Fibroblast of lung (primary cell): ENCODE results near the gene LNPEP. TPM values are rescaled to one million over a fixed set of nuclear protein-coding genes. Genes with fewer than 3 reads are reported as not detected.

Source experiments
- DNase-seq, 2 donors: peaks; one replicate each; pipeline versions ENCODE4 v3.0.0 to v3.0.0-alpha.2; 2010; ENCODE audit warnings: low read depth in 2 of 2
- H2AFZ ChIP-seq: 2 replicates; pipeline ENCODE4 v1.5.1; 2012; ENCODE audit warnings: low read length, control low read depth, inconsistent platforms
- H3K27ac ChIP-seq: 2 replicates; pipeline ENCODE4 v1.5.1; 2011; ENCODE audit warnings: low read length, control low read depth; ENCODE audit not compliant: insufficient read depth
- H3K27me3 ChIP-seq: 2 replicates; pipeline ENCODE4 v1.5.1; 2011; ENCODE audit warnings: mild to moderate bottlenecking, low read length; ENCODE audit not compliant: control insufficient read depth, insufficient read depth
- H3K36me3 ChIP-seq: 2 replicates; pipeline ENCODE4 v1.5.1; 2011; ENCODE audit warnings: low read length; ENCODE audit not compliant: control insufficient read depth, insufficient read depth
- H3K4me1 ChIP-seq: 2 replicates; pipeline ENCODE4 v1.5.1; 2011; ENCODE audit warnings: low read length; ENCODE audit not compliant: control insufficient read depth, insufficient read depth; ENCODE audit errors: extremely low read depth
- H3K4me2 ChIP-seq: 2 replicates; pipeline ENCODE4 v1.5.1; 2011; ENCODE audit warnings: low read length, control low read depth; ENCODE audit not compliant: insufficient read depth; ENCODE audit errors: extremely low read depth
- H3K4me3 ChIP-seq, 4 experiments: fragments of 200-600 bp in 1 of 4; sonication (generic) in 1 of 4; replicated peaks in 1 of 4; 2 replicates each; pipeline ENCODE4 v1.5.1; 2011 to 2016; ENCODE audit warnings: low read length in 4 of 4, low read depth in 3 of 4, mild to moderate bottlenecking in 3 of 4, control low read depth in 2 of 4, inconsistent platforms in 1 of 4, mixed read lengths in 1 of 4; ENCODE audit not compliant: insufficient read depth in 1 of 4; ENCODE audit errors: control extremely low read depth in 1 of 4
- H3K79me2 ChIP-seq: 2 replicates; pipeline ENCODE4 v1.5.1; 2012; ENCODE audit warnings: mild to moderate bottlenecking, low read length, inconsistent platforms; ENCODE audit not compliant: control insufficient read depth, insufficient read depth
- H3K9ac ChIP-seq: 2 replicates; pipeline ENCODE4 v1.5.1; 2011; ENCODE audit warnings: mild to moderate bottlenecking, low read length, control low read depth; ENCODE audit not compliant: insufficient read depth
- H3K9me3 ChIP-seq: 2 replicates; pipeline ENCODE4 v1.5.1; 2012; ENCODE audit warnings: low read depth, low read length; ENCODE audit not compliant: control insufficient read depth, insufficient read depth
- H4K20me1 ChIP-seq: 2 replicates; pipeline ENCODE4 v1.5.1; 2011; ENCODE audit warnings: low read length; ENCODE audit not compliant: control insufficient read depth, insufficient read depth; ENCODE audit errors: extremely low read depth
- EZH2 ChIP-seq: IDR thresholded peaks from 2 replicates; pipeline ENCODE4 v1.5.1; 2012; ENCODE audit warnings: low read length, control low read depth, mild to moderate bottlenecking; ENCODE audit errors: missing control alignments
- polyA plus RNA-seq, 2 donors: library from polyadenylated mRNA; depleted of rRNA in 1 of 2; stranded (reverse) in 1 of 2; unstranded in 1 of 2; fragments of >200 nt; gene quantifications; 2 replicates each; pipeline ENCODE4 v1.2.1, GENCODE V29; 2011 to 2012; ENCODE audit warnings: missing spikeins in 1 of 2
- total RNA-seq: library from RNA; depleted of rRNA; stranded (reverse); fragments of >200 nt; gene quantifications from 2 replicates; pipeline ENCODE4 v1.2.1, GENCODE V29; 2014
- TF ChIP-seq, protein P1 (sequence below), 2 donors: IDR thresholded peaks in 1 of 2; conservative IDR thresholded peaks in 1 of 2; 1 replicate in 1 of 2; 2 replicates in 1 of 2; pipeline ENCODE4 v1.5.1; 2011 to 2012; ENCODE audit warnings: low read length in 2 of 2, control low read depth in 1 of 2, inconsistent platforms in 1 of 2, low read depth in 1 of 2, mild to moderate bottlenecking in 1 of 2

Gene LNPEP
- total and polyA plus RNA-seq, 2 donors (not counting 1 experiment from before 2014, with no cell fraction given), result 19.5 to 26.1 TPM

DNA sequence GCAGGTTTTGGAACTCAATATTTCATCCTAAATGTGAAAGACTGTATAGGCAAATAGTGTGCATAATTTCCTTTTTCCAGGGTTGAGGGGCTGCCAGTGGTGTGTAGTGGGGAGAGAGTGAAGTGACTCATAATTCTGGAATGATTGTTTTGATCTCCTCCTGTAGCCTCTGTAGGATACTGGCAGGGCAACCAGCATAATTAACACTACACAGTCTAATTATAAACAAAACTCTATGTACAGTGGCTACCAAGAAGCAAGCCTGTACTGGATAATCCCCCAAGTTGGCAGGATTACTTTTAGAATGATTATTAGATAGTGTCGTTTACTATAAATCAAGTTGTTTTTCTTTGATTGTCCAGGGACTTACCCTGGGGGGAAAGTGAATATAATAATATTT is 32.2 kb downstream of the LNPEP start:
- Histone ChIP-seq H3K27me3 (no peaks in the 10 kb centered on the region), H3K36me3 (no peaks in the 10 kb centered on the region), H3K4me1 (peaks cover 6% of the 10 kb centered on the region), H3K27ac (no peak overlapping the region), H3K4me2 (peak overlapping the region; percentile 34), H3K9me3 (no peaks in the 10 kb centered on the region), H3K9ac (no peak overlapping the region), H2AFZ (no peak overlapping the region), H4K20me1 (peaks cover 1% of the 10 kb centered on the region), H3K79me2 (peaks cover 12% of the 10 kb centered on the region), H3K4me3 (no peak overlapping the region)
- DNase-seq, result peak; percentile 48 to 75
- TF ChIP-seq, protein P1, sequence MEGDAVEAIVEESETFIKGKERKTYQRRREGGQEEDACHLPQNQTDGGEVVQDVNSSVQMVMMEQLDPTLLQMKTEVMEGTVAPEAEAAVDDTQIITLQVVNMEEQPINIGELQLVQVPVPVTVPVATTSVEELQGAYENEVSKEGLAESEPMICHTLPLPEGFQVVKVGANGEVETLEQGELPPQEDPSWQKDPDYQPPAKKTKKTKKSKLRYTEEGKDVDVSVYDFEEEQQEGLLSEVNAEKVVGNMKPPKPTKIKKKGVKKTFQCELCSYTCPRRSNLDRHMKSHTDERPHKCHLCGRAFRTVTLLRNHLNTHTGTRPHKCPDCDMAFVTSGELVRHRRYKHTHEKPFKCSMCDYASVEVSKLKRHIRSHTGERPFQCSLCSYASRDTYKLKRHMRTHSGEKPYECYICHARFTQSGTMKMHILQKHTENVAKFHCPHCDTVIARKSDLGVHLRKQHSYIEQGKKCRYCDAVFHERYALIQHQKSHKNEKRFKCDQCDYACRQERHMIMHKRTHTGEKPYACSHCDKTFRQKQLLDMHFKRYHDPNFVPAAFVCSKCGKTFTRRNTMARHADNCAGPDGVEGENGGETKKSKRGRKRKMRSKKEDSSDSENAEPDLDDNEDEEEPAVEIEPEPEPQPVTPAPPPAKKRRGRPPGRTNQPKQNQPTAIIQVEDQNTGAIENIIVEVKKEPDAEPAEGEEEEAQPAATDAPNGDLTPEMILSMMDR (conservative IDR thresholded peaks at IDR 0.05 in 1 of 2, IDR thresholded peaks at IDR 0.05 in 1 of 2; ENCODE audit: low read depth in 1 of 2, low read length in 2 of 2), result no peak
- no peak for TF ChIP-seq EZH2

DNA sequence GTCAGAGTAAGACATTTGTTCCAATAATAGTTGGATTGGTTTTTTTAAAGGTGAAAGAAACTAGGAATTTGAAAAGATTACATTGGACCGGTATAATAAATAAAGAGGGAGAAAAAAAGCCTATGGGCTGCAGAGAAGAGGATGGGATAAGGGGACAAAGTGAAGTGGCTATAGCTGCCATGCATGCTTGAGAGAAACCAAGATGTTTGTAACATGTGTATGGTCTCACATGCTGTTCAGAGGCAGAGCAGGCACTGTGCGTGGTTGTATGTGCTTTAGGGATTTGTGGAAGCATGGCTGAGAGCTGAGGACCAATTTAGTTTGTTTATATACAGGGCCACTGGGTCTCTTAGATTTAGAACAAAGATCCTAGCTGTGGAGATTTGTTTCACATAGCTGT is 32.7 kb downstream of the LNPEP start:
- H3K9me3 ChIP-seq, result no peaks in the 10 kb centered on the region
- no peaks in the 10 kb centered on the region for H3K36me3 ChIP-seq
- no peak overlapping the region for H3K27ac ChIP-seq
- H3K79me2 ChIP-seq, result peaks cover 12% of the 10 kb centered on the region
- peaks cover 1% of the 10 kb centered on the region for H4K20me1 ChIP-seq
- no peak overlapping the region for H3K4me3 ChIP-seq
- H3K27me3 ChIP-seq, result no peaks in the 10 kb centered on the region
- H2AFZ ChIP-seq, result no peak overlapping the region
- DNase-seq, result peak in 1 of 2 donors; percentile 27
- H3K9ac ChIP-seq, result no peak overlapping the region
- H3K4me2 ChIP-seq, result peak overlapping the region; percentile 42
- peaks cover 4% of the 10 kb centered on the region for H3K4me1 ChIP-seq
- no peak for TF ChIP-seq EZH2
- TF ChIP-seq, protein P1 (conservative IDR thresholded peaks at IDR 0.05 in 1 of 2, IDR thresholded peaks at IDR 0.05 in 1 of 2; ENCODE audit: low read depth in 1 of 2, low read length in 2 of 2), result no peak

DNA sequence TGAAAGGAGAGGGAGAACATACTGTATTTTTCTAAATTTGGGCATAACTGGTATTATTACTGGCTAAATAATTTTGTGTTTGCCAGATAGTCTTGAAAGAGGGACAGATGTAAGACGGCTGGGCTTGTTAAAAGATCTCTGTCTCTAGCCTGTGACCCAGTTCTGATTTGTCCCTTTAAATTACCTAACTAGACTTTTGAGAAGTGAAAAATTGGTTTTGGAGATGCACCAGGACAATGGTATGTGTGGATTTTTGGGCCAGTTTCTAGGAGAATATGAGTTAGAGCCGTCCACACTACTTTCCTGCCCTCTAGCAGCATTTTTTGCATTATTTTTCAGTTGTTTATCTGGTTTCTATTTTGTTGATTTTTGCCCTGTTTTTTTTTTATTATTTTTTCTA is 33.5 kb downstream of the LNPEP start:
- Histone ChIP-seq H3K36me3 (no peaks in the 10 kb centered on the region), H3K9me3 (no peaks in the 10 kb centered on the region), H2AFZ (no peak overlapping the region), H3K4me1 (peaks cover 4% of the 10 kb centered on the region), H3K4me3 (no peak overlapping the region), H3K27ac (no peak overlapping the region), H3K9ac (no peak overlapping the region), H4K20me1 (peaks cover 1% of the 10 kb centered on the region), H3K79me2 (peaks cover 12% of the 10 kb centered on the region), H3K27me3 (no peaks in the 10 kb centered on the region), H3K4me2 (no peak overlapping the region)
- TF ChIP-seq, protein P1 (conservative IDR thresholded peaks at IDR 0.05 in 1 of 2, IDR thresholded peaks at IDR 0.05 in 1 of 2; ENCODE audit: low read depth in 1 of 2, low read length in 2 of 2), result no peak
- TF ChIP-seq EZH2, result no peak
- peak in 1 of 2 donors; percentile 29 for DNase-seq
